NCI-H524 (cell line): ENCODE measurements around the gene TLE2.
A peak's percentile ranks its signal among the peaks of the same experiment; 100 is the strongest.
"Not testable (repeated sequence)": the region's sequence is repeated elsewhere in the genome, so short reads cannot be mapped to it uniquely, and the experiment has no call there.

Experiments used
- DNase-seq, 2 experiments: peaks; one replicate each; lab custom pipeline; 2025; lab: John Stamatoyannopoulos, UW

Gene TLE2

GRCh38 chr19:3013263-3013725 is 15.8 kb downstream of the TLE2 start:
- DNase-seq = no peak

- DNase-seq = no peak
Measured at GRCh38 chr19:3012621-3013262, 16.3 kb downstream of the TLE2 start.

- DNase-seq = not testable (repeated sequence)
Measured at GRCh38 chr19:3012059-3012458, 17.0 kb downstream of the TLE2 start.

GRCh38 chr19:3010871-3011270 is 18.2 kb downstream of the TLE2 start:
- DNase-seq = no peak

- no peak for DNase-seq
Measured at GRCh38 chr19:3008994-3009393, 20.1 kb downstream of the TLE2 start.

- DNase-seq = no peak
Measured at GRCh38 chr19:3007975-3008374, 21.1 kb downstream of the TLE2 start.

- DNase-seq = no peak
Measured at GRCh38 chr19:3006075-3006767, 22.9 kb downstream of the TLE2 start.

GRCh38 chr19:3005345-3005744 is 23.7 kb downstream of the TLE2 start:
- DNase-seq = no peak

- DNase-seq = no peak
Measured at GRCh38 chr19:3004522-3004921, 24.6 kb downstream of the TLE2 start.

GRCh38 chr19:3003046-3003445 is 26.0 kb downstream of the TLE2 start:
- DNase-seq = no peak

- DNase-seq = no peak
Measured at GRCh38 chr19:3001235-3001800, 27.8 kb downstream of the TLE2 start.

- DNase-seq = no peak
Measured at GRCh38 chr19:2998642-2999041, 30.4 kb downstream of the TLE2 start.

- DNase-seq = no peak
Measured at GRCh38 chr19:2997720-2998119, 31.4 kb downstream of the TLE2 start.

- DNase-seq = no peak
Measured at GRCh38 chr19:2994588-2995131, 34.4 kb downstream of the TLE2 start.

- DNase-seq = no peak
Measured at GRCh38 chr19:2993579-2993978, 35.5 kb downstream of the TLE2 start.

GRCh38 chr19:2992958-2993357 is 36.1 kb downstream of the TLE2 start:
- DNase-seq = no peak

- DNase-seq = not testable (repeated sequence)
Measured at GRCh38 chr19:2992333-2992732, 36.7 kb downstream of the TLE2 start.

- no peak for DNase-seq
Measured at GRCh38 chr19:2989236-2989946, 39.7 kb downstream of the TLE2 start.

- no peak for DNase-seq
Measured at GRCh38 chr19:2988568-2988967, 40.5 kb downstream of the TLE2 start.

- DNase-seq = no peak
Measured at GRCh38 chr19:2987797-2988196, 41.3 kb downstream of the TLE2 start.

GRCh38 chr19:2986951-2987524 is 42.0 kb downstream of the TLE2 start:
- DNase-seq = peak; percentile 32 to 67

- DNase-seq = no peak
Measured at GRCh38 chr19:2984215-2984528, 44.9 kb downstream of the TLE2 start.
